HepG2 (cell line): Measurements from ENCODE around the gene ZFYVE28.

ENCODE experiments used
- EP300 ChIP-seq, 3 experiments: sonication (generic) in 1 of 3; formaldehyde crosslinking in 1 of 3; IDR thresholded peaks; 2 replicates each; pipeline versions ENCODE4 v1.5.1 to v1.6.1; 2011 to 2020; ENCODE audit warnings: low read depth in 2 of 3, low read length in 2 of 3, borderline replicate concordance in 1 of 3, improper control_type of control experiment in 1 of 3, mild to moderate bottlenecking in 1 of 3, missing genetic modification reagents in 1 of 3, moderate library complexity in 1 of 3
- NR2F6 ChIP-seq, 2 experiments: IDR thresholded peaks; 2 replicates each; pipeline ENCODE4 v1.6.1; 2016; ENCODE audit warnings: antibody characterized with exemption in 1 of 2, mild to moderate bottlenecking in 1 of 2
- RBFOX2 ChIP-seq: fragments of 200-400 bp; formaldehyde crosslinking; IDR thresholded peaks from 2 replicates; pipeline ENCODE4 v1.6.1; 2017; ENCODE audit warnings: low read depth, mild to moderate bottlenecking, low read length
- SIN3A ChIP-seq: IDR thresholded peaks from 2 replicates; pipeline ENCODE4 v1.6.1; 2011; ENCODE audit warnings: low read depth, mild to moderate bottlenecking, control low read depth, low read length, borderline replicate concordance
- ZNF274 ChIP-seq: sonication (generic); formaldehyde crosslinking; IDR thresholded peaks from 2 replicates; pipeline ENCODE4 v1.5.1; 2020; ENCODE audit warnings: mild to moderate bottlenecking, missing genetic modification reagents

GRCh38 chr4:2350982-2351381 lies 67.5 kb downstream of the ZFYVE28 start:
- TF ChIP-seq EP300 (IDR thresholded peaks at IDR 0.05; ENCODE audit: low read depth in 2 of 2, low read length in 2 of 2) (no peak), EP300 (CRISPR knock-in tag; IDR thresholded peaks at IDR 0.05; ENCODE audit: borderline replicate concordance) (no peak), NR2F6 (IDR thresholded peaks at IDR 0.05) (no peak), NR2F6 (CRISPR knock-in tag; IDR thresholded peaks at IDR 0.05) (no peak), SIN3A (no peak), RBFOX2 (no peak), ZNF274 (no peak)
